HepG2 (cell line): ENCODE measurements around the gene RNU6-1. TPM values are rescaled to one million over a fixed set of nuclear protein-coding genes. Genes with fewer than 3 reads are reported as not detected.
A peak's percentile ranks its signal among the peaks of the same experiment; 100 is the strongest.

Source experiments
- CBX1 ChIP-seq: IDR thresholded peaks from one replicate; pipeline ENCODE4 v1.6.1; 2016; ENCODE audit warnings: antibody characterized with exemption, low read depth
- DPF2 ChIP-seq: sonication (generic); formaldehyde crosslinking; IDR thresholded peaks from 2 replicates; pipeline ENCODE4 v1.4.0; 2020; ENCODE audit warnings: mild to moderate bottlenecking, low read depth, missing genetic modification reagents, borderline replicate concordance
- GPBP1L1 ChIP-seq: sonication (generic); formaldehyde crosslinking; IDR thresholded peaks from 2 replicates; pipeline ENCODE4 v1.5.0; 2020; ENCODE audit warnings: mild to moderate bottlenecking, missing genetic modification reagents
- IKZF4 ChIP-seq: sonication (generic); formaldehyde crosslinking; IDR thresholded peaks from 2 replicates; pipeline ENCODE4 v1.5.1; 2020; ENCODE audit warnings: borderline replicate concordance, mild to moderate bottlenecking, low read depth, missing genetic modification reagents; ENCODE audit errors: not compliant biosample characterization
- KDM1A ChIP-seq: IDR thresholded peaks from 2 replicates; pipeline ENCODE4 v1.6.1; 2016; ENCODE audit warnings: missing compliant biosample characterization
- MAFK ChIP-seq, 2 experiments: IDR thresholded peaks in 1 of 2; conservative IDR thresholded peaks in 1 of 2; 2 replicates each; pipeline ENCODE4 v1.6.1; 2011; ENCODE audit warnings: improper control_type of control experiment in 2 of 2, low read length in 2 of 2
- MAZ ChIP-seq, 2 experiments: sonication (generic) in 1 of 2; formaldehyde crosslinking in 1 of 2; IDR thresholded peaks; 2 replicates each; pipeline versions ENCODE4 v1.5.0 to v1.6.1; 2012 to 2020; ENCODE audit warnings: low read depth in 2 of 2, mild to moderate bottlenecking in 2 of 2, borderline replicate concordance in 1 of 2, improper control_type of control experiment in 1 of 2, low read length in 1 of 2, missing genetic modification reagents in 1 of 2, moderate library complexity in 1 of 2
- MXD4 ChIP-seq: IDR thresholded peaks from 2 replicates; pipeline ENCODE4 v1.6.1; 2016; ENCODE audit warnings: mild to moderate bottlenecking, missing biosample characterization, missing genetic modification reagents
- POGZ ChIP-seq: sonication (generic); formaldehyde crosslinking; IDR thresholded peaks from 2 replicates; pipeline ENCODE4 v1.4.0; 2020; ENCODE audit warnings: mild to moderate bottlenecking, missing genetic modification reagents
- TBX2 ChIP-seq: sonication (generic); formaldehyde crosslinking; IDR thresholded peaks from 2 replicates; pipeline ENCODE4 v1.5.0; 2020; ENCODE audit warnings: missing genetic modification reagents, mild to moderate bottlenecking, borderline replicate concordance
- THYN1 ChIP-seq: sonication (generic); formaldehyde crosslinking; IDR thresholded peaks from 2 replicates; pipeline ENCODE4 v1.8.1; 2023; ENCODE audit warnings: low read depth, mild to moderate bottlenecking, moderate library complexity, missing genetic modification reagents, borderline replicate concordance
- ZBTB25 ChIP-seq: IDR thresholded peaks from 2 replicates; pipeline ENCODE4 v1.6.1; 2018; ENCODE audit warnings: missing genetic modification reagents
- ZBTB37 ChIP-seq: sonication (generic); formaldehyde crosslinking; IDR thresholded peaks from 2 replicates; pipeline ENCODE4 v1.4.0; 2020; ENCODE audit warnings: mild to moderate bottlenecking, missing genetic modification reagents
- ZBTB7A ChIP-seq: sonication (generic); formaldehyde crosslinking; IDR thresholded peaks from 2 replicates; pipeline ENCODE4 v1.8.0; 2022; ENCODE audit warnings: mild to moderate bottlenecking, missing genetic modification reagents
- ZFP36L1 ChIP-seq: sonication (generic); formaldehyde crosslinking; IDR thresholded peaks from 2 replicates; pipeline ENCODE4 v1.8.0; 2022; ENCODE audit warnings: mild to moderate bottlenecking, missing genetic modification reagents, moderate library complexity
- ZFP90 ChIP-seq: sonication (generic); formaldehyde crosslinking; IDR thresholded peaks from 2 replicates; pipeline ENCODE4 v1.8.0; 2022; ENCODE audit warnings: missing genetic modification reagents, mild to moderate bottlenecking, inconsistent platforms, borderline replicate concordance
- ZFY ChIP-seq: sonication (generic); formaldehyde crosslinking; IDR thresholded peaks from 2 replicates; pipeline ENCODE4 v1.4.0; 2020; ENCODE audit warnings: missing genetic modification reagents
- ZNF280B ChIP-seq: sonication (generic); formaldehyde crosslinking; IDR thresholded peaks from 2 replicates; pipeline ENCODE4 v1.5.0; 2020; ENCODE audit warnings: missing genetic modification reagents, mild to moderate bottlenecking, borderline replicate concordance
- ZNF549 ChIP-seq: sonication (generic); formaldehyde crosslinking; IDR thresholded peaks from 2 replicates; pipeline ENCODE4 v1.5.0; 2020; ENCODE audit warnings: missing genetic modification reagents
- ZNF639 ChIP-seq: conservative IDR thresholded peaks from 2 replicates; pipeline ENCODE4 v1.6.1; 2018; ENCODE audit warnings: missing genetic modification reagents
- ZNF768 ChIP-seq: sonication (generic); formaldehyde crosslinking; IDR thresholded peaks from 2 replicates; pipeline ENCODE4 v1.4.0; 2020; ENCODE audit warnings: missing genetic modification reagents
- polyA plus RNA-seq, 8 experiments: library from polyadenylated mRNA; depleted of rRNA in 3 of 8; stranded (reverse) in 7 of 8; unstranded in 1 of 8; fragments of >200 nt; fragmentation: Illumina TruSeq in 4 of 8; extraction: Trizol in 4 of 8; gene quantifications; 2 replicates each; pipeline versions ENCODE4 v1.2.1 to v1.2.3, GENCODE V29; 2011 to 2016; ENCODE audit warnings: low read depth in 4 of 8, missing spikeins in 1 of 8, mixed read lengths in 1 of 8; ENCODE audit not compliant: insufficient read depth in 1 of 8
- total RNA-seq, 5 experiments: library from RNA; depleted of rRNA; stranded (reverse); fragments of >200 nt; fragmentation: Illumina TruSeq; extraction: Trizol; gene quantifications; 2 replicates each; pipeline ENCODE4 v1.2.3, GENCODE V29; 2016; ENCODE audit warnings: low read depth in 1 of 5

The RNU6-1 gene
- total and polyA plus RNA-seq, 2 of the 13 experiments (the other 11 are each of a cell fraction or from before 2014, with no cell fraction given): under 0.01 TPM; not detected in 1

GRCh38 chr15:67843571-67844387 is 3.9 kb upstream of the RNU6-1 start (continued):
- TF ChIP-seq ZNF280B (CRISPR knock-in tag) (no peak), THYN1 (CRISPR knock-in tag) (no peak), ZNF768 (CRISPR knock-in tag) (no peak), GPBP1L1 (no peak), ZBTB37 (no peak), ZFP36L1 (CRISPR knock-in tag) (no peak), DPF2 (peak; percentile 67; the same call in 1 of the 2 replicates), ZBTB25 (CRISPR knock-in tag) (no peak; the same call in 1 of the 2 replicates), POGZ (CRISPR knock-in tag) (peak; percentile 57; the same call in 1 of the 2 replicates), ZNF549 (CRISPR knock-in tag) (no peak), TBX2 (CRISPR knock-in tag) (peak; percentile 75; the same call in 1 of the 2 replicates), MAZ (IDR thresholded peaks at IDR 0.05; ENCODE audit: borderline replicate concordance, low read depth, low read length) (no peak), MAZ (CRISPR knock-in tag; IDR thresholded peaks at IDR 0.05; ENCODE audit: low read depth) (peak; percentile 45; the same call in 1 of the 2 replicates), ZNF639 (CRISPR knock-in tag) (no peak), MXD4 (no peak; the same call in 1 of the 2 replicates), KDM1A (CRISPR knock-in tag) (no peak), ZFY (peak; percentile 85), ZBTB7A (peak; percentile 45; the same call in 1 of the 2 replicates), IKZF4 (no peak), ZFP90 (CRISPR knock-in tag) (no peak), MAFK (conservative IDR thresholded peaks at IDR 0.05 in 1 of 2, IDR thresholded peaks at IDR 0.05 in 1 of 2; ENCODE audit: low read length in 2 of 2) (no peak), CBX1 (no peak)
